ENCODE results near the gene HNRNPR. TPM values are rescaled to one million over a fixed set of nuclear protein-coding genes. Genes with fewer than 3 reads are reported as not detected.

HNRNPR gene
- total and polyA plus RNA-seq, 2 donors (not counting 1 experiment from before 2014, with no cell fraction given), result 59.1 to 141 TPM

Other genes starting within 250 kb of the HNRNPR start
- 15.7 and 18.8 TPM in 2 replicates for gene LUZP1, start 175.4 kb downstream of the HNRNPR start, total RNA-seq
- 23.7 and 27.2 TPM in 2 replicates for gene LUZP1, start 175.4 kb downstream of the HNRNPR start, polyA plus RNA-seq
- gene HTR1D, start 126.8 kb downstream of the HNRNPR start, total RNA-seq, result not detected in 2 replicates
- not detected in 2 replicates for gene HTR1D, start 126.8 kb downstream of the HNRNPR start, polyA plus RNA-seq
- gene ZNF436, start 25.6 kb upstream of the HNRNPR start, total RNA-seq, result 31.5 and 32.6 TPM in 2 replicates
- 10.7 and 11.9 TPM in 2 replicates for gene ZNF436, start 25.6 kb upstream of the HNRNPR start, polyA plus RNA-seq
- 37.5 and 44.6 TPM in 2 replicates for gene TCEA3, start 80.5 kb upstream of the HNRNPR start, total RNA-seq
- 11.9 and 12.3 TPM in 2 replicates for gene TCEA3, start 80.5 kb upstream of the HNRNPR start, polyA plus RNA-seq
- gene ASAP3, start 139.9 kb upstream of the HNRNPR start, total RNA-seq, result 73.2 and 79.1 TPM in 2 replicates
- gene ASAP3, start 139.9 kb upstream of the HNRNPR start, polyA plus RNA-seq, result 14.2 and 19.9 TPM in 2 replicates
- gene E2F2, start 186.9 kb upstream of the HNRNPR start, total RNA-seq, result 0.17 TPM in 1 of 2 replicates, not detected in the other
- gene E2F2, start 186.9 kb upstream of the HNRNPR start, polyA plus RNA-seq, result 0.26 and 0.85 TPM in 2 replicates
- gene ID3, start 215.2 kb upstream of the HNRNPR start, total RNA-seq, result 9.9 and 42.9 TPM in 2 replicates
- 23.0 and 35.2 TPM in 2 replicates for gene ID3, start 215.2 kb upstream of the HNRNPR start, polyA plus RNA-seq

Data from fibroblast of lung (primary cell).